GM12878 (cell line): ENCODE measurements around the gene BCAR3. TPM values are rescaled to one million over a fixed set of nuclear protein-coding genes. Genes with fewer than 3 reads are reported as not detected.

Experiments
- ATAC-seq: fragments of 200-7000 bp; cut with Tn5 transposase; 3 replicates; pipeline ENCODE4 v1.9.1; 2020; ENCODE audit warnings: mild to moderate bottlenecking, moderate library complexity
- BruUV-seq: library from RNA; stranded (reverse); fragments of 400-500 nt; replicated peaks from 2 replicates; lab custom pipeline; 2021; lab: Mats Ljungman, UMichigan
- CTCF ChIA-PET: fragments of 300-600 bp; sonication (Branson Sonifier 250); formaldehyde crosslinking; extraction: SDS; loops from one replicate; lab custom pipeline; 2021; ENCODE audit warnings: inconsistent platforms; lab: Yijun Ruan, JAX
- POLR2A ChIA-PET: fragments of 350-600 bp; formaldehyde crosslinking; extraction: SDS; loops from one replicate; lab custom pipeline; 2021; ENCODE audit warnings: inconsistent platforms; lab: Charles Lee
- RAD21 ChIA-PET: fragments of 300-600 bp; sonication (Branson Sonifier 250); formaldehyde crosslinking; loops from one replicate; lab custom pipeline; 2023; ENCODE audit warnings: antibody characterized with exemption; ENCODE audit not compliant: unreplicated experiment; lab: Charles Lee
- SMC1A ChIA-PET: fragments of 300-600 bp; sonication (Branson Sonifier 250); formaldehyde crosslinking; loops from one replicate; lab custom pipeline; 2023; ENCODE audit not compliant: unreplicated experiment, uncharacterized antibody; lab: Charles Lee
- DNase-seq: peaks from one replicate; pipeline ENCODE4 v3.0.0-alpha.2; 2011; ENCODE audit warnings: low read depth, low spot score
- FAIRE-seq: peaks from 3 replicates; lab custom pipeline; 2011; peaks lifted over from hg19 to GRCh38; lab: Jason Lieb, UNC
- H2AFZ ChIP-seq: 2 replicates; pipeline ENCODE4 v1.6.0; 2011; ENCODE audit warnings: low read depth, low read length, control low read depth; ENCODE audit not compliant: control insufficient read depth
- H3K27ac ChIP-seq: 2 replicates; pipeline ENCODE4 v1.5.1; 2011; ENCODE audit warnings: control low read depth; ENCODE audit not compliant: control insufficient read depth, insufficient read depth
- H3K27me3 ChIP-seq, 2 experiments: replicated peaks in 1 of 2; 2 replicates each; pipeline versions ENCODE4 v1.6.0 to v1.6.1; 2011; ENCODE audit warnings: low read length in 1 of 2; ENCODE audit not compliant: control insufficient read depth in 2 of 2, insufficient read depth in 2 of 2
- H3K36me3 ChIP-seq, 2 experiments: 2 replicates each; pipeline ENCODE4 v1.5.1; 2011; ENCODE audit warnings: low read length in 1 of 2; ENCODE audit not compliant: control insufficient read depth in 2 of 2, insufficient read depth in 2 of 2
- H3K4me1 ChIP-seq: 2 replicates; pipeline ENCODE4 v1.6.1; 2011; ENCODE audit warnings: mild to moderate bottlenecking, low read length, moderate library complexity, mixed read lengths; ENCODE audit not compliant: control insufficient read depth, insufficient read depth
- H3K4me2 ChIP-seq: 2 replicates; pipeline ENCODE4 v1.6.0; 2011; ENCODE audit warnings: control low read depth; ENCODE audit not compliant: control insufficient read depth, insufficient read depth
- H3K4me3 ChIP-seq: fragments of 200-600 bp; sonication (generic); 2 replicates; pipeline ENCODE4 v1.5.1; 2016
- H3K79me2 ChIP-seq: 2 replicates; pipeline ENCODE4 v1.6.0; 2011; ENCODE audit warnings: low read length; ENCODE audit not compliant: control insufficient read depth, insufficient read depth
- H3K9ac ChIP-seq: 2 replicates; pipeline ENCODE4 v1.8.0; 2011; ENCODE audit warnings: low read length, control low read depth, mixed read lengths; ENCODE audit not compliant: control insufficient read depth, insufficient read depth
- H3K9me3 ChIP-seq: replicated peaks from 3 replicates; pipeline ENCODE4 v1.5.1; 2011; ENCODE audit warnings: mild to moderate bottlenecking, low read length; ENCODE audit not compliant: control insufficient read depth, insufficient read depth
- H4K20me1 ChIP-seq: 2 replicates; pipeline ENCODE4 v1.6.0; 2011; ENCODE audit not compliant: control insufficient read depth, insufficient read depth
- CUX1 ChIP-seq: IDR thresholded peaks from 2 replicates; pipeline ENCODE4 v1.6.1; 2012; ENCODE audit warnings: improper control_type of control experiment, low read depth, low read length; ENCODE audit not compliant: insufficient replicate concordance
- IKZF2 ChIP-seq, 2 experiments: fragments of 450-650 bp; IDR thresholded peaks; 2 replicates each; pipeline ENCODE4 v1.6.1; 2017; ENCODE audit warnings: mild to moderate bottlenecking in 2 of 2, moderate library complexity in 2 of 2
- LARP7 ChIP-seq: fragments of 450-650 bp; IDR thresholded peaks from 2 replicates; pipeline ENCODE4 v1.6.1; 2017; ENCODE audit warnings: mild to moderate bottlenecking
- MTA2 ChIP-seq: fragments of 450-650 bp; IDR thresholded peaks from 2 replicates; pipeline ENCODE4 v1.6.1; 2016; ENCODE audit warnings: low read depth, mild to moderate bottlenecking, moderate library complexity
- MTA3 ChIP-seq: IDR thresholded peaks from 2 replicates; pipeline ENCODE4 v1.6.1; 2012; ENCODE audit warnings: low read length, inconsistent platforms, borderline replicate concordance
- MXI1 ChIP-seq: fragments of 150-350 bp; IDR thresholded peaks from 2 replicates; pipeline ENCODE4 v1.6.1; 2011; ENCODE audit warnings: low read depth, mild to moderate bottlenecking, inconsistent platforms, low read length, improper control_type of control experiment
- POLR2A ChIP-seq: IDR thresholded peaks from 2 replicates; pipeline ENCODE4 v1.6.1; 2011; ENCODE audit warnings: low read depth, mild to moderate bottlenecking, low read length
- RBBP5 ChIP-seq: fragments of 200-600 bp; sonication (generic); conservative IDR thresholded peaks from 2 replicates; pipeline ENCODE4 v1.6.1; 2016
- RELA ChIP-seq: fragments of 450-650 bp; IDR thresholded peaks from 2 replicates; pipeline ENCODE4 v1.8.0; 2014; ENCODE audit warnings: borderline replicate concordance; ENCODE audit not compliant: partially characterized antibody
- ZBTB11 ChIP-seq: fragments of 450-650 bp; formaldehyde crosslinking; IDR thresholded peaks from 2 replicates; pipeline ENCODE4 v1.5.0; 2022; ENCODE audit warnings: mild to moderate bottlenecking, missing genetic modification characterization
- ZBTB33 ChIP-seq: fragments of 450-650 bp; IDR thresholded peaks from 2 replicates; pipeline ENCODE4 v1.6.1; 2017; ENCODE audit warnings: mild to moderate bottlenecking
- ZNF274 ChIP-seq: IDR thresholded peaks from one replicate; pipeline ENCODE4 v1.8.0; 2011; ENCODE audit not compliant: insufficient read length, insufficient read depth
- WGBS: methylation state at CpG from one replicate; pipeline ENCODE4 v1.1.6; 2016; ENCODE audit warnings: low lambda C conversion rate; ENCODE audit not compliant: insufficient replicate concordance, insufficient coverage; ENCODE audit errors: missing lambda C conversion rate; 5-methylcytosine and 5-hydroxymethylcytosine counted together
- in situ Hi-C: fragments of 300-500 bp; cut with MboI; formaldehyde crosslinking; loops from 9 replicates; pipeline ENCODE4 v1.14.3; 2018; ENCODE audit warnings: mixed read lengths
- intact Hi-C: fragments of 100-400 bp; cut with micrococcal nuclease; formaldehyde crosslinking; loops from one replicate; pipeline ENCODE4 v1.14.2; 2022; ENCODE audit not compliant: unreplicated experiment
- polyA plus RNA-seq, 11 experiments: library from polyadenylated mRNA; depleted of rRNA in 4 of 11; unstranded in 6 of 11; stranded (reverse) in 5 of 11; fragments of >200 nt; fragmentation: Nextera tagmentation in 4 of 11; fragmentation: Illumina TruSeq in 1 of 11; extraction: Ambion mirVana in 4 of 11; extraction: Trizol in 1 of 11; gene quantifications; 1 replicate in 1 of 11; 2 replicates in 10 of 11; pipeline versions ENCODE4 v1.2.1 to v1.2.3, GENCODE V29; 2011 to 2016; ENCODE audit warnings: inconsistent platforms in 2 of 11, missing spikeins in 2 of 11, low read depth in 1 of 11
- total RNA-seq, 4 experiments: library from RNA; depleted of rRNA in 3 of 4; stranded (reverse); fragments of >200 nt in 3 of 4; fragmentation: Illumina TruSeq in 1 of 4; extraction: Trizol in 1 of 4; gene quantifications; 2 replicates each; pipeline versions ENCODE4 v1.2.1 to v1.2.3, GENCODE V29; 2013 to 2021

The BCAR3 gene
- total and polyA plus RNA-seq, 10 of the 15 experiments (the other 5 are each of a cell fraction or from before 2014, with no cell fraction given): 1.3 to 6.6 (median 1.8) TPM

DNA sequence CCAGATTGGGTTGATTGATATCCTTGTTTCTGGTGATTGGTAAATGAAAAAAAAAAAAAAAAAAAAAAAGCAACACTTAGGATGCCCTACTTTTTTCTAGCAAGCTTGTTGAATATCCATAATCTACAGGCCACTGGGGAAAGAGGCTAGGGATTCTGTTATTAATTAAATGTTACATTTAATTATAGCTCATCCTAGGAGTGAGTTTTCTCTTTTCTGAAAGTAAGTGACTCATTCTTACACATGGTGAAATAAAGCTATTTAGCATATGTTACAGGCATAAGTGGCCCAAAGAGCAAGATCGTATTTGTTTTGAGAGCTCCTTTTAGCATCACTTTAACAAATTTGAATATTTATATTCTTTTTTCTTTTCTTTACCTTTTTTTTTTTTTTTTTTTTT lies 139.2 kb downstream of the BCAR3 start:
- in situ Hi-C loops: no loop called here
- FAIRE-seq: no peak
- intact Hi-C loops: no loop called here

More for the DNA sequence above, 139.2 kb downstream of the BCAR3 start:
- ATAC-seq (no peak), DNase-seq (no peak)
- Histone ChIP-seq H3K27ac (no peak overlapping the region), H3K36me3 (no peaks in the 10 kb centered on the region), H3K4me2 (no peak overlapping the region), H3K9me3 (no peaks in the 10 kb centered on the region)
- 91% methylated on average over 1 of the region's 1 CpG for WGBS
- ChIA-PET SMC1A (no interaction called here), RAD21 (no interaction called here)
- TF ChIP-seq ZBTB33 (no peak), RELA (no peak), RBBP5 (no peak), CUX1 (no peak), MXI1 (no peak), ZNF274 (no peak), MTA2 (no peak), LARP7 (no peak), ZBTB11 (no peak), IKZF2 (IDR thresholded peaks at IDR 0.05) (no peak), POLR2A (no peak), MTA3 (no peak)
- TF ChIP-seq, all 136 proteins: peak for 0
- no peak overlapping the region for H2AFZ ChIP-seq
- POLR2A ChIA-PET: no interaction called here
- no peaks in the 10 kb centered on the region for H3K4me1 ChIP-seq
- H4K20me1 ChIP-seq: no peaks in the 10 kb centered on the region
- H3K4me3 ChIP-seq: no peak overlapping the region
- H3K79me2 ChIP-seq: no peaks in the 10 kb centered on the region
- H3K9ac ChIP-seq: no peak overlapping the region
- no peaks in the 10 kb centered on the region; a peak in 1 of 4 replicates for H3K27me3 ChIP-seq
- BruUV-seq: no TSS peak
- CTCF ChIA-PET: interaction anchor here (0.6 kb wide), 1 partner anchor 300 kb away, joined by 3 read pairs; no protein-coding TSS in a partner anchor
